ENCODE measurements around the gene ALCAM. TPM values are rescaled to one million over a fixed set of nuclear protein-coding genes. Genes with fewer than 3 reads are reported as not detected.

The ALCAM gene
- polyA plus RNA-seq, 1 of the 3 experiments (the other 2 are of a cell fraction), result 58.3 TPM

DNA sequence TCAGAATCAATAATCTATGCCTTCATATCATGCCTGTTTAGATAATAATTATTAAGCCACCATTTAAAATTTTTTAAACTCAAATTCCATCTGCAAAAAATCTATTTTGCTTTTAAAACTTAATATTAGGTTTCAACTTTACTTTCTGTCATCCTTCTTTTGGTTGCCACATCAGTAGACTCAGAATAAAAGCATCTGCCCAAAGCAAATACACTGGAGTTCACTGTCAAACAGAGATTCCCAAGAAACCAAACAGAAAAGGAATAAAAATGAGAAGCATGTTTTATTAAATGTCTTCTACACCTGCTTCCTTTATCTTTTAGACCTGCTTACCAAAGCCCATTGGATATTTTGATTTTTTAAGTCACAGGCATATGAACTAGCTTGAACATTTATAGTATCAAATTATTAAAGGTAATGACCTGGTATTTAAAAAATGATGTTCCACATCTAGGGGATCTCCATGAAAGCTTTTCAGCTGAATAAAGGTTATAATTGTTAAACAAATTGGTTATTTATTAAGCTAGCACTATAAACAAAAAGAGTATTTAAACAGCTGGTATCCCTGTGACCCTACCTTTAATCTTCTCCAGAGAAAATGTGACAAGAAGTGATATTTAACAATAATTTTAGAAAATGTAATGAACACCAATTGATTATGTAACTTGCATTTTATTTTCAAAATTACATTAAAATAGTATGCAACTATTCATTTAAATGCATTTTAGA is 62.5 kb downstream of the ALCAM start:
- ChIA-PET POLR2A (no interaction called here), CTCF (no interaction called here)
- Histone ChIP-seq H3K27ac (ENCODE audit: low read depth in 2 of 2, low read length in 1 of 2) (no peak overlapping the region), H3K27me3 (ENCODE audit: insufficient read depth) (no peaks in the 10 kb centered on the region), H2AFZ (ENCODE audit: low read depth) (no peak overlapping the region), H3K9ac (no peak overlapping the region), H3K36me3 (replicated peaks in 1 of 2; ENCODE audit: control insufficient read depth in 1 of 2, insufficient read depth in 2 of 2, low read length in 1 of 2) (peaks cover 0 to 8% of the 10 kb centered on the region in 2 experiments), H3K4me3 (ENCODE audit: low read depth in 2 of 2, low read length in 1 of 2) (no peak overlapping the region), H3F3A (replicated peaks; ENCODE audit: insufficient read depth) (no peaks in the 10 kb centered on the region), H4K20me1 (ENCODE audit: insufficient read depth) (no peaks in the 10 kb centered on the region; the same call in 1 of the 2 replicates), H3K9me3 (no peaks in the 10 kb centered on the region), H3K4me1 (ENCODE audit: control insufficient read depth in 1 of 2, insufficient read depth in 2 of 2, low read depth in 1 of 2, low read length in 1 of 2) (peaks cover 5% of the 10 kb centered on the region in 2 experiments; a peak in 3 of 4 replicates), H3K4me2 (no peak overlapping the region), H3K9me2 (no peaks in the 10 kb centered on the region), H3K79me2 (ENCODE audit: insufficient read depth) (peaks cover 97% of the 10 kb centered on the region)
- DNase-seq, result no peak
- TF ChIP-seq FOXJ3 (CRISPR knock-in tag; IDR thresholded peaks at IDR 0.05) (no peak), EP300 (IDR thresholded peaks at IDR 0.05; ENCODE audit: borderline replicate concordance in 1 of 2, low read depth in 1 of 2, low read length in 1 of 2) (no peak), YY1 (IDR thresholded peaks at IDR 0.05; ENCODE audit: low read depth) (no peak), TEAD4 (IDR thresholded peaks at IDR 0.05; ENCODE audit: borderline replicate concordance, insufficient read depth) (no peak), RAD21 (IDR thresholded peaks at IDR 0.05; ENCODE audit: low read length) (no peak), GABPA (IDR thresholded peaks at IDR 0.05; ENCODE audit: low read depth) (no peak), FOXM1 (IDR thresholded peaks at IDR 0.05; ENCODE audit: low read depth) (no peak), SIN3A (IDR thresholded peaks at IDR 0.05; ENCODE audit: borderline replicate concordance, low read depth, low read length) (no peak), NRF1 (IDR thresholded peaks at IDR 0.05; ENCODE audit: low read depth, low read length) (no peak), CHD2 (IDR thresholded peaks at IDR 0.05; ENCODE audit: low read length, partially characterized antibody) (no peak), GATA2 (CRISPR knock-in tag; IDR thresholded peaks at IDR 0.05) (no peak)
- TF ChIP-seq, protein P1, sequence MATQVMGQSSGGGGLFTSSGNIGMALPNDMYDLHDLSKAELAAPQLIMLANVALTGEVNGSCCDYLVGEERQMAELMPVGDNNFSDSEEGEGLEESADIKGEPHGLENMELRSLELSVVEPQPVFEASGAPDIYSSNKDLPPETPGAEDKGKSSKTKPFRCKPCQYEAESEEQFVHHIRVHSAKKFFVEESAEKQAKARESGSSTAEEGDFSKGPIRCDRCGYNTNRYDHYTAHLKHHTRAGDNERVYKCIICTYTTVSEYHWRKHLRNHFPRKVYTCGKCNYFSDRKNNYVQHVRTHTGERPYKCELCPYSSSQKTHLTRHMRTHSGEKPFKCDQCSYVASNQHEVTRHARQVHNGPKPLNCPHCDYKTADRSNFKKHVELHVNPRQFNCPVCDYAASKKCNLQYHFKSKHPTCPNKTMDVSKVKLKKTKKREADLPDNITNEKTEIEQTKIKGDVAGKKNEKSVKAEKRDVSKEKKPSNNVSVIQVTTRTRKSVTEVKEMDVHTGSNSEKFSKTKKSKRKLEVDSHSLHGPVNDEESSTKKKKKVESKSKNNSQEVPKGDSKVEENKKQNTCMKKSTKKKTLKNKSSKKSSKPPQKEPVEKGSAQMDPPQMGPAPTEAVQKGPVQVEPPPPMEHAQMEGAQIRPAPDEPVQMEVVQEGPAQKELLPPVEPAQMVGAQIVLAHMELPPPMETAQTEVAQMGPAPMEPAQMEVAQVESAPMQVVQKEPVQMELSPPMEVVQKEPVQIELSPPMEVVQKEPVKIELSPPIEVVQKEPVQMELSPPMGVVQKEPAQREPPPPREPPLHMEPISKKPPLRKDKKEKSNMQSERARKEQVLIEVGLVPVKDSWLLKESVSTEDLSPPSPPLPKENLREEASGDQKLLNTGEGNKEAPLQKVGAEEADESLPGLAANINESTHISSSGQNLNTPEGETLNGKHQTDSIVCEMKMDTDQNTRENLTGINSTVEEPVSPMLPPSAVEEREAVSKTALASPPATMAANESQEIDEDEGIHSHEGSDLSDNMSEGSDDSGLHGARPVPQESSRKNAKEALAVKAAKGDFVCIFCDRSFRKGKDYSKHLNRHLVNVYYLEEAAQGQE (IDR thresholded peaks at IDR 0.05; ENCODE audit: low read depth, low read length), result no peak
- TF ChIP-seq, protein P2, sequence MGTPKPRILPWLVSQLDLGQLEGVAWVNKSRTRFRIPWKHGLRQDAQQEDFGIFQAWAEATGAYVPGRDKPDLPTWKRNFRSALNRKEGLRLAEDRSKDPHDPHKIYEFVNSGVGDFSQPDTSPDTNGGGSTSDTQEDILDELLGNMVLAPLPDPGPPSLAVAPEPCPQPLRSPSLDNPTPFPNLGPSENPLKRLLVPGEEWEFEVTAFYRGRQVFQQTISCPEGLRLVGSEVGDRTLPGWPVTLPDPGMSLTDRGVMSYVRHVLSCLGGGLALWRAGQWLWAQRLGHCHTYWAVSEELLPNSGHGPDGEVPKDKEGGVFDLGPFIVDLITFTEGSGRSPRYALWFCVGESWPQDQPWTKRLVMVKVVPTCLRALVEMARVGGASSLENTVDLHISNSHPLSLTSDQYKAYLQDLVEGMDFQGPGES (IDR thresholded peaks at IDR 0.05; ENCODE audit: low read depth, low read length), result no peak
- TF ChIP-seq, protein P3, sequence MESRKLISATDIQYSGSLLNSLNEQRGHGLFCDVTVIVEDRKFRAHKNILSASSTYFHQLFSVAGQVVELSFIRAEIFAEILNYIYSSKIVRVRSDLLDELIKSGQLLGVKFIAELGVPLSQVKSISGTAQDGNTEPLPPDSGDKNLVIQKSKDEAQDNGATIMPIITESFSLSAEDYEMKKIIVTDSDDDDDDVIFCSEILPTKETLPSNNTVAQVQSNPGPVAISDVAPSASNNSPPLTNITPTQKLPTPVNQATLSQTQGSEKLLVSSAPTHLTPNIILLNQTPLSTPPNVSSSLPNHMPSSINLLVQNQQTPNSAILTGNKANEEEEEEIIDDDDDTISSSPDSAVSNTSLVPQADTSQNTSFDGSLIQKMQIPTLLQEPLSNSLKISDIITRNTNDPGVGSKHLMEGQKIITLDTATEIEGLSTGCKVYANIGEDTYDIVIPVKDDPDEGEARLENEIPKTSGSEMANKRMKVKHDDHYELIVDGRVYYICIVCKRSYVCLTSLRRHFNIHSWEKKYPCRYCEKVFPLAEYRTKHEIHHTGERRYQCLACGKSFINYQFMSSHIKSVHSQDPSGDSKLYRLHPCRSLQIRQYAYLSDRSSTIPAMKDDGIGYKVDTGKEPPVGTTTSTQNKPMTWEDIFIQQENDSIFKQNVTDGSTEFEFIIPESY (IDR thresholded peaks at IDR 0.05; ENCODE audit: borderline replicate concordance, low read depth), result no peak
- TF ChIP-seq, protein P4, sequence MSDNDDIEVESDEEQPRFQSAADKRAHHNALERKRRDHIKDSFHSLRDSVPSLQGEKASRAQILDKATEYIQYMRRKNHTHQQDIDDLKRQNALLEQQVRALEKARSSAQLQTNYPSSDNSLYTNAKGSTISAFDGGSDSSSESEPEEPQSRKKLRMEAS (IDR thresholded peaks at IDR 0.05; ENCODE audit: low read depth), result no peak

Data from SK-N-SH (cell line).